Measurements from ENCODE around the gene MKX.

Gene MKX

GRCh38 chr10:27643301-27643700 is 102.3 kb downstream of the MKX start:
- DNase-seq = no peak

DNA sequence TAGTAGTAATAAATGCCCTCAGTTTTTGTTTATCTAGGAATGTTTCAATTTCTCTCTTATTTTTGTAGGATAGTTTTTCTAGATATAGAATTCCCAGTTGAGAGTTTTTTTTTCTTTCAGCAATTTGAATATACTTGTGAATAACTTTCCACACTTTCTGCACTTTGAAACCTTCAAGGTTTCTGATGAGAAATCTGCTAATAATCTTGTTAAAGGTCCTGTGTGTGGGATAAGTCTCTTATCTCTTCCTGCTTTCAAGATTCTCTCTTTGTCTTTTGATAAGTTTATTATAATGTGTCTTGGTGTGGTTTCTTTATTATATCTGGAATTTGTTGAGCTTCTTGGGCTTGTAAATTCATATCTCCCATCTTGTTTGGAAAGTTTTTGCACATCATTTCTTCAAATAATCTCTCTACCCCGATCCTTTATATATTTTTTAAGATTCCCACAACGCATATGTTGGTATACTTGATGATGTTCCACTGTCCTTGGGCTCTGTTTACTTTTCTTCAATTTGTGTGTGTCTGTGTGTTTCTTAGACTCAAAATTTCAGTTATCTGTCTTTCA is 103.5 kb downstream of the MKX start:
- no peak for DNase-seq

- DNase-seq = no peak
Observed at GRCh38 chr10:27638071-27638750, 107.4 kb downstream of the MKX start.

DNA sequence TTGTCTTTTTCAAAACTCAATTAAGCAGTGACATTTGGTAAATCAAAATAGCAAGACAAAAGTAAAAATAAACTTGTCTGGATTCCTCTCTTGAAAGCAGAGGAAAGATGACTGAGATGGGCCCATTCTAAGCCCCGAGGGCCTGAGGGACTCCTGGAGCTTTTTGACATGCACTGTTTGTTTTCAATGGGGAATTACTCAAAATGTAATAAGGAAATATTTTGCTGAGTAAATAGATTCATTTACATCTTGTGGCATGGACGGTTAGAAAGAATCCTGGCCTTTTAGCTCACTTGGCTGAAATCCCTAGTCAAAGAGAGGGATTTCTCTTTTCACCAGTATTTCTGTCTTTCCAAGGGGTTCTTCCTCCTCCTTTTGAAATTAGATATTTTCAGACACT is 108.0 kb downstream of the MKX start:
- no peak for DNase-seq

- no peak for DNase-seq
Observed at GRCh38 chr10:27636816-27637215, 108.8 kb downstream of the MKX start.

- no peak for DNase-seq
Observed at GRCh38 chr10:27635699-27636270, 109.8 kb downstream of the MKX start.

DNA sequence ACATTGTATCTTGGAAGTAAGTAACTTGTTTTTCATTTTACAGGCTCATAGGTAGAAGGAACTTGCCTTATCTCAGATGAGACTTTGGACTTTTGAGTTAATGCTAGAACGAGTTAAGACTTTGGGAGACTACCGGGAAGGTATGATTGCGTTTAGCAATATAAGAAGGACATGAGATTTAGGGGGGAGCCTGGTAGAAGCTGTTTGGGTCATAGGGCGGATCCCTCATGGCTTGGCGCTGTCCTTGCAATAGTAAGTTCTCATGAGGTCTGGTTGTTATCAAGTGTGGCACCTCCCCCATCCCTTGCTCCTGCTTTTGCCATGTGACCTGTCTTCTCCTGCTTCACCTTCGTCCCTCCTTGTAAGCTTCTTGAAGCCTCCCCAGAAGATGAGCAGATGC is 110.3 kb downstream of the MKX start:
- no peak for DNase-seq

- DNase-seq = no peak
Observed at GRCh38 chr10:27628621-27629020, 117.0 kb downstream of the MKX start.

DNA sequence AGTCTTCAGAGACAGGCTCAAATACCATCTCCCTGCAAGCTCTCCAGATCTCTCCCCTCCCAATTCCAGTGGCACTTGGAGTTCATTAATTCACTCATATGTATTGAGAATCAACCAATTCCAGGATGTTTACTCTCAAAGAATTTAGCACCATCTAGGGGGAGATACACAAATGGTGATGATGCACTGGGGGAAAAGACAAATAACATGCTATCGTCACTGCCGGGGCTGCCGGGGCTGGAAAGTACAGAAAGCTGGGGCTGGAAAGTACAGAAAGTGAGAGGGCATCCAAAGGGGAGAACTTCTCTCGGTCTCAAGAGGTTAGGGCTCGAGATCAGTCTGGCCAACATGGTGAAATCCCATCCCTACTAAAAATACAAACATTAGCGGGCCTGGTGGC is 118.7 kb downstream of the MKX start:
- DNase-seq = no peak

GRCh38 chr10:27625452-27626211 is 120.0 kb downstream of the MKX start:
- no peak for DNase-seq

DNA sequence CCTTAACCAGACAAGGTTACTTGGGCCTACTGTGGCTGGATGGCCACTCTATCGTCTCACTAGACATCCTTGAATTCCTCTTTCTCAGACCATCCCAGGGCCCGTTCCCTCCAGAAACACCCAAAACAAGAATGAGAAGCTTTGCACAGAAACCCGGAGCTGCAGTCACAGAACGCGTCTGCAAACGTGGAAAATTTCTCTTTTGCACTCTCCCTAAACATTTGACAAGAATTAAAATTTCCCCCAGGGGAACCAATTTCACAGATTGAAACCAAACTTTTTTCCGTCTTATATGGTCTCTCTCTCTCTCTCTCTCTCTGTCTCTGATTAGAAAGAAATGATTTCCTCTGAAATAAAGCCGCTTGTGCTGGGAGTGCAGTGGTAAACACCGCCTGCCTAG is 120.7 kb downstream of the MKX start:
- DNase-seq = no peak

Data from NCI-H1092 treated with DMSO at 0.1 percent for 48 hours (cell line).